ENCODE data around the gene KRTAP1-4. TPM values are rescaled to one million over a fixed set of nuclear protein-coding genes. Genes with fewer than 3 reads are reported as not detected.

Gene KRTAP1-4

Small RNA genes lying within 50 kb of the gene (small RNA-seq; reads per million reads assigned to genes)
- not detected for gene KRTAP3-4P (ENCODE audit: low read depth)
